Activated CD8-positive, alpha-beta memory T cell treated with anti-CD3 and anti-CD28 coated beads for 1 hour (primary cell): ENCODE data around the gene NUCB2.

Source experiments
- DNase-seq, 2 donors: peaks; one replicate each; pipeline ENCODE4 v3.0.0-alpha.2; 2020; ENCODE audit warnings: low read depth in 1 of 2; ENCODE audit errors: extremely low read depth in 1 of 2

Gene NUCB2

GRCh38 chr11:17328871-17329494, 52.4 kb downstream of the NUCB2 start:
- DNase-seq: no peak

DNA sequence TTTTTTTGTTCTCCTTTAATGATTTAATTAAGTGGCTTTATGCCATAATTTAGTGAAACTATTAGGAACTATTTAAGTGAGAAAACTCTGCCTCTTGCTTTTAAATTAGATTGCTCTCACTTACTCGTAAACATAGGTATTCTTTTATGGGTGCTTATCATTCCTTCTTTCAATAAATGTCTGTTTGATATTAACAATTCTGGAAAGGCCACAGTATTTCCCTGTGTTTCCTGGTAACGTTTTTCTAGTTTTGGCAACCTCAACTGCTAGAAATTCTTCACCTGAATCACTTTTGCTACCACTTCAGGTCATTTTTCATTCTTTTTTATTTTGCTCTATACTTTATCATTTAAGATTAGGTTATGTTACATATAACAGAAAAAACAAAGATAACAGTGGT, 55.1 kb downstream of the NUCB2 start:
- DNase-seq: no peak

- DNase-seq: peak in 1 of 2 donors; percentile 10
Observed at GRCh38 chr11:17333799-17334586, 57.5 kb downstream of the NUCB2 start.

DNA sequence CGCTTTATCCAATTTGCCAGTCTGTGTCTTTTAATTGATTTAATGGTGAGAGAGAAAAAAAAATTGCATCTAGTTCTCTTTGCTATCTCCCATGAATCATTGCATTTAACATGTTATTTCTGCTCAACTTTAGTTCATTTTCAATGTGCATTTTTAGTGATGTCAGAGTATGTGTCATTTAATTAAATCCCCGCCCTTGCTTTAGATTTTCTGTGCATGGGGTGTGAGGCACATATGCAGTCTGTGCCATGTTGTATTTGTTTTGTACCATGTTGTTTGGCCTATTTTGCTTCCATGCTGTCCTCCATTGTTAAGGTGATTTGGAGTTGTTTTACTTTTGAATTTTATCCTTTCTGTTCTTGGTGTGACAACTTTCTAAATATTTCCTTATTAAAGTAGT, 66.7 kb downstream of the NUCB2 start:
- no peak for DNase-seq

GRCh38 chr11:17343907-17344306, 67.4 kb downstream of the NUCB2 start:
- no peak for DNase-seq

DNA sequence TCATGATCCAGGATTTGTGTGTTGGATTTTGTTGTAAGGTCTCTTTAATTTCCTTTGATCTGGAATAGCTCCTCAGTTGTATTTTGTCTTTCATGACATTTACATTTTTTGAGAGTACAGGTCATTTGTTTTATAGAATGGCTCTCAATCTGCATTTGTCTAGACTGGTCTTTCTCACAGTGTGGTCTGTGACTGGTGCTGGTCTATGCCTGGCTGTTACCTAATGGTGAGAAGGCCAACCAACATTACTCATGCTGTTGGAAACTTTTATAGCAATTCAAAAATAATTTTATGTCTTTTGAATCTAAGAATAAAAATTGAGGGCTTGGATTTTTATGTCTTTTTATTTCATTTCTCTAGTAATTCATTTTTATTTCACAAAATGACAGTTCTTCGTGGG, 71.1 kb downstream of the NUCB2 start:
- no peak for DNase-seq

DNA sequence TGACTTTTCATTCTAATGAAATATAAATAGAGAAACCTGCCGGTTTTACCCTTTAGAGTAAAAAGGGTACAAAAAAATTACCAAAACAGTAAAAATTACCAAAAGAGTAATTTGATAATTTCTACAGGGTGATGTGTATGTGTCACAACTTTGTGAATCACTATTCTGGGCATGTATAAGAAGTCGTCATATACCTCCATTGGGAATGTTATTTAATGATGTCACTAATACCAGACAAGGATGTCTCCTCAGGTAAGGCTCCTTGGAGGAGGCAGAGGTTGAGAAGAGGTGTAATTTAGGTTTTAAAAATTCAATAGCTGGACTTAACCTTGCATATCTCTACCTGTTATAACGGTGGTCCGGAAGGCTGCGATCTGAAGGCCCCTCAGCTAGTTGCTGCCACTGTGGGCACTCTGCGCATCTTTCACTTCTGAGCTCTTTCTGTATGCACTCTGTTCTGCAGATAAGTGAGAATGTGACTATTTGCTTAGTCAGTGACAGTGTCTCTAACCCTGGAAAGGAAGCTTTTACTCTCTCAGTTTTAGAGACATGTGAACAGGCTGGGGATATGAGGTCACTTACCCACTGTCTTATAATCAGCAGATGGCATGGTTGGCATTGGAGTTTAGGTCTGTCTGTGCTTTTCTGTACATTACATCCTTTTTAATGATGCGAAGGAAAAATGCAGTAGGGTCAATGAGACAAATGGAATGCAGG, 74.1 kb downstream of the NUCB2 start:
- DNase-seq: no peak

DNA sequence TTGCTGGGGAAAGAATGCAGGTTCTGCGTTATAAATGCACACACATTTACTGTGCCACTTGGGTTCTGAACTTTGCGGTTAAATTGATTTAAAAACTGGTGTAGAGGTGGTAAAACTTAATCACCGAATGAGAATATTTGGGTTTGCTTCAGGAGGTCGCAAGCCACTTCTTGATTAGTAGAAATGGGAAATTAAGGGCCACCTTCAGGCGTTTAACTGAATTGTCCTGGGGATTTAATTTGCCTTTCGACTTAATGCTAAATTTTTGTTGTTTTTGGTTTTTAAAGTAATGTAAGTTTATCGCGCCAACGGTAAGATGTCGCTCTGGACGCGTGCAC, 74.6 kb downstream of the NUCB2 start:
- no peak for DNase-seq

- peak; percentile 34 to 52 for DNase-seq
Observed at GRCh38 chr11:17351510-17352176, 75.1 kb downstream of the NUCB2 start, which contains the start of gene NCR3LG1. NCR3LG1 (plus strand) TSS chr11:17351800; CDS start chr11:17351970, 170 bp downstream.

GRCh38 chr11:17352950-17353820, 76.6 kb downstream of the NUCB2 start:
- peak; percentile 33 to 37 for DNase-seq

- no peak for DNase-seq
Observed at GRCh38 chr11:17353821-17354600, 77.5 kb downstream of the NUCB2 start.

- peak; percentile 25 for DNase-seq
Observed at GRCh38 chr11:17354601-17354991, 78.1 kb downstream of the NUCB2 start.

GRCh38 chr11:17366495-17366894, 90.0 kb downstream of the NUCB2 start:
- no peak for DNase-seq

GRCh38 chr11:17368551-17368950, 92.0 kb downstream of the NUCB2 start:
- DNase-seq: no peak

DNA sequence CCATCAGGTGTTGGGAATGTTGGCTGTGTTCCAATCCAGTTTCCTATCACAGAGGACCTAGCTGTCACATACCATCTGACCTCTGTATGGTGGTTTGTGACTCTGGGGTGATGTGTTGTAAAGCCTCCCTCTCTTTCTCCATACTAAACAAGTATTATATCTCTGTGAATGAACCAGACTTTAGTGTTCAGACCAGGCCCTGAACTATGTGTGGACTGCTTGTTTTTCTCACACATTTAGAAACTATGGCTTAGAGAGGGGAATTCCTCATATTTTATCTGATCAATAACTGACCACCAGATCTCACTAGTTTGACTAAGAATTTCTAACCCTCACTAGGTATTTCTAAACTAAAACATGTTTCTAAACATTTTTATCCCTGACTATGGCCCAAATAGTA, 92.6 kb downstream of the NUCB2 start:
- no peak for DNase-seq

- no peak for DNase-seq
Observed at GRCh38 chr11:17369684-17370243, 93.2 kb downstream of the NUCB2 start.

- no peak for DNase-seq
Observed at GRCh38 chr11:17371614-17372013, 95.1 kb downstream of the NUCB2 start.

DNA sequence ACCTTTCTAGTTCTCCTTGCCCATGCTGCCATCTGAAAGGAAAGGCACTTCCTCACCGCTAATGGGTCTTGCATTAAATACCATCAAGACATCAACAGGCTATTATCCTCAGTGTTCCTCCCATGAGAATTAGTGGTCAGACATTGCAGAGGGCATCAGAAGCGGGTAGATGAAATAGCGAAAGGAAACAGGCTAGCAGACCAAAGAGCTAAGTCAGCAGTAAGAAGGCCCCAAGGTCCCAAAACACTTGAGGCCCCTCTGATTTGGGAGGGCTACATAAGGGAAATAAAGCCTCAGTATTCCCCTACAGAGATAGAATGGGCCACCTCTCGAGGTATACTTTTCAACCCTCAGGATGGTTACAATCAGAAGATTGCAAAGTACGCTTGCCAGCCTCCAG, 99.0 kb downstream of the NUCB2 start:
- DNase-seq: no peak

GRCh38 chr11:17376493-17376892, 100.0 kb downstream of the NUCB2 start:
- DNase-seq: no peak
